Right kidney (tissue), 1 donor: Measurements from ENCODE around the gene YWHAE.
"Not testable (repeated sequence)": the region's sequence is repeated elsewhere in the genome, so short reads cannot be mapped to it uniquely, and the experiment has no call there.

Source experiments
- DNase-seq: peaks from one replicate; pipeline ENCODE4 v3.0.0-alpha.2; 2016

The YWHAE gene

DNA sequence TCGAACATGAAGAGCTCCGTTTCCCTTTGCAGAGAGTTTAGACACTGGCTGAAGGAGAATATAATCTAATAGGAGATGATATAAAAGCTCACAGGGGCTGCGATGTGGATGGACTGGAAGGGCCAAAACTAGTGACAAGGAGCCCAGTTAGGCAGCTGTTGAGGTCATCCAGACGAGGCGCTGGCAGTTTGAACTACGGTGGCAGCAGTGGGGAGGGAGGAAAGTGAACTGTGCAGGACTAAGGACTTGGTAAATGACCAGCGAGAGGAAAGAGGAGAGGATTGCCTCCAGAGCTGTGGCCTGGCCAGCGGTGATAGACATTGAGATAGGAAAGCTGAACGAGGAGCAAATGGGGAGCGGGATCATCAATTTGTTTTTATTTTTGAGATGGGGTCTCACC, 14.6 kb upstream of the YWHAE start:
- DNase-seq = no peak

DNA sequence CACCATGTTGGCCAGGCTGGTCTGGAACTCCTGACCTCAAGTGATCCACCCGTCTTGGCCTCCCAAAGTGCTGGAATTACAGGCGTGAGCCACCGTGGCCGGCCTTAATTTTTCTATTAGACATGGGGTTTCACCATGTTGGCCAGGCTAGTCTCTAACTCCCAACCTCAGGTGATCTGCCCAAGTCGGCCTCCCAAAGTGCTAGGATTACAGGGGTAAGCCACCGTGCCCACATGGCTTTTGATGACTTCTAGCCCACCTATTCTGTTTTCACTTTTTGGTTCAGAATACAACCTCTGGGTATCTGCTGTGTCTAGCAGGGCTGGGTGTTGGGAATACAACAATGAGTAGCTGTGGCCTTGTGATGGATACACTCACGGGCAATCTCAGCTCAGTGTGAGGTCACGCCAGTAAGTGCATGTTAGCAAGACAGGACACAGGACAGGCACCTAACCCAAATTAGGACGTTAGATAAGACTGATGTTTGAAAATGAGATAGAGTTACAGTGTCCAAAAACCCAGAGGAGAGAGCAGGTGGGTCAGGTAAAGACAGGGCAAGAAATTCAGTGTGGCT, 14.1 kb upstream of the YWHAE start:
- DNase-seq = no peak

DNA sequence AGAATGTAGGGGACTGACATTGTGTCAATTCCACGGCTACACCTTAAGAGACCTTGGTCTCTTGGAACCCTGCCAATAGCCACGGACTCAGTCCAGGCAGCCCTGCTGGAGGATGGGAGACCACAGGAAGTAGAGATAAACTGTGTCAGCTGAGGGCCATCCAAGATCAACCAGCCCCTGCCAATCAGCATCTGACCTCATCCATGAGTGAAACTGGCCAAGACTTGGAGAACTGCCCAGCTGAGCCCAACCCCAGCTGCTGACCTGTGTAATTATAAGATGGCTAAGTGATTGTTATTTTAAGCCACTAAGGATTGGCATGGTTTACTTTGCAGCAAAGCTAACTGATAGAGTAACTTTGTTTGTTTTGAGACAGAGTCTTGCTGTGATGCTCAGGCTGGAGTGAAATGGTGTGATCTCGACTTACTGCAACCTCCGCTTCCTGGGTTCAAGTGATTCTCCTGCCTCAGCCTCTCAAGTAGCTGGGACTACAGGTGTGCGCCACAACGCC, 13.3 kb upstream of the YWHAE start:
- DNase-seq = no peak

DNA sequence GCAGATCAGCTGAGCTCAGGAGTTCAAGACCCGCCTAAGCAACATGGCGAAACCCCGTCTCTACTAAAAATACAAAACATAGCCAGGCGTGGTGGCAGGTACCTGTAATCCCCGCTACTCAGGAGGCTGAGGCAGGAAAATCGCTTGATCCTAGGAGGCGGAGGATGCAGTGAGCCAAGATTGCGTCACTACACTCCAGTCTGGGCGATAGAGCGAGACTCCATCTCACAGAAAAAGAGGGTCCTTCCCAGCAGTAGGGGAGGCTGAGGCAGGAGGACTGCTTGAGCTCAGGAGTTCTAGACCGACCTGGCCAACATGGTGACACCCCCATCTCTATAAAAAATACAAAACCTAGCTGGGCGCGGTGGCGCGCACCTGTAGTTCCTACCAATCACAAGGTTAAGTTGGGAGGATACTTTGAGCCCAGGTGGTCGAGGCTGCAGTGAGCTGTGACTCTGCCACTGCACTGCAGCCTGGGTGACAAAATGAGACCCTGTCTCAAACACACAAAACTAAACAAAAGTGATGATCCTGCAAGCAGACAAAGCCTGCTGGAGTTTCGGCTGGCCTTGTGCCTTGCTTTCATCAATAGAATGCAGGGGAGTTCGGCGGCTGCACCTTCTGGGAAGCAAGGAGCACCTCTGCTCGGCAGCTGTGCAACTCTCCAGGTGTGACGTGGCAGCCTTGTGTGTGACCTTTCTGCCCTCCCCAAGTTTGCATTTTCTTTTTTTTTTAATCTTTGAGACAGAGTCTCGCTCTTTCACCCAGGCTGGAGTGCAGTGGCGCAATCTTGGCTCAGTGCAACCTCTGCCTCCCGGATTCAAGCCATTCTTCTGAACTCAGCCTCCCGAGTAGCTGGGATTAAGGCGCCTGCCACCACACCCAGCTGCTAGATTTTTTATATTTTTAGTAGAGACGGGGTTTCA, 12.4 kb upstream of the YWHAE start:
- DNase-seq = no peak

DNA sequence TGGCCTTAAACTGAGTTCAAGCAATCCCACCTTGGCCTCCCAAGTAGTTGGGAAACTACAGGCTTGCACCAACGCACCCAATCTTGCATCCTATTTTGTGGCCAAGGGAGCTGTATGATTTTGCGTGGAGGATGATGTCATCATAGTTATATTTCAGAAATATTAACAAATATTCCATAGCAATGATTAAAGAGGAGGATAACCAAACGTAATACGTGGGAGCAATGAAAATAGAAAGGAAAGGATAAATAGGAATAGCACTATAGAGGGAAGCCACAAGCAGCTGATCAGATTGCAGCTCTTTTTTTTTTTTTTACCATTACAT, 2.2 kb upstream of the YWHAE start:
- DNase-seq = no peak

DNA sequence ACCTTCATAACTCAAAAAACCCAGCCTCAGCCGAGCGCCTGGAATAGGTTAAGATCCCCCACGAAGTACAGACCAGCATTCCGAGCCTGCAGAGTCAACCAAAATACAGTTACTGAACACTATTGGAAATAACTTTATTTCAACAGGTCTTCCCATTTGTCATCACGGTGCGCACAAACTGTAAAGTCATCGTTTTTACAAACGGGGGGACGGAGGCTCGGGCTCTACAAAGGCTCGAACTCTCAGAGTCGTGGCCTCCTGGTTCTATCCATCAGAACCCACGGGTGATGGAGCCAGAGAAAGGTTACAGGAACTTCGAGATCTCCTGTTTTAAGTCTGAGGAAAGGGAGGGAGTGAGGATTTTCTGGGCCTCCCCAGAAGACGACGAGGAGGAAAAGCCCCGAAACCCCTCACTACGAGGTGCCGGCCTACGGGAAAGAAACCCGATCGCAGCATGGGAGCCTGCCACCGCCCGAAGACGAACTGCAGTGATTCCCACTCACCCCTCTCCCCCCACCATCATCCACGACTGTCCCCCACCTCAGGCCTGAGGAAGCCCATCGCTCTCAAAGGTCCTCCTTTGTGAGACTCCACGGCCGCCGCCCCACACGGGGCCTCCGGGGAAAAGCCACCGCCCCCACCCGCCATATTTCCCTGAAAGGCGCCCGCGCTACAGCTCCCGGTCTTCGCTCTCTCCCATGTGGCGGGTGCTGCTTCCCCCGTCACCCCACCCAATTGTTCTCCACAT, 917 bp downstream of the YWHAE start:
- DNase-seq = no peak

DNA sequence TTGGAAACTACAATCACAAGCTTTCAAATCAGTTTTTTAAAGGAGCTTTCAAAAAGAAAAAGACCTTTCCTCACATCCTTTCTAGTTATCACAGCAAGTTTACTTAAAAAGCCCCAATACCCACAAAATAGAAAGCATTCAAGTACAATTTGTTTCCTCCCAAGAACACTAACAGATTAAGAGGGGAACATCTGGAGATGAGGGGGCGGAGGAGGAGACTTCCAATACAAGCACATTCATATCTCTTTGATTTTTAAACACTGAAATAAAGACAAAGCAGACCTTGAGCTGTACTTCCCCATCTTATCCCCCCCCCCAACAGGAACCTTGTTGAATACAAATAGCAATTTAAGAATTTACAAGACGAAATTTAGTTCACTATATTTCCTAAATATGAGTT, 2.0 kb downstream of the YWHAE start:
- no peak for DNase-seq

DNA sequence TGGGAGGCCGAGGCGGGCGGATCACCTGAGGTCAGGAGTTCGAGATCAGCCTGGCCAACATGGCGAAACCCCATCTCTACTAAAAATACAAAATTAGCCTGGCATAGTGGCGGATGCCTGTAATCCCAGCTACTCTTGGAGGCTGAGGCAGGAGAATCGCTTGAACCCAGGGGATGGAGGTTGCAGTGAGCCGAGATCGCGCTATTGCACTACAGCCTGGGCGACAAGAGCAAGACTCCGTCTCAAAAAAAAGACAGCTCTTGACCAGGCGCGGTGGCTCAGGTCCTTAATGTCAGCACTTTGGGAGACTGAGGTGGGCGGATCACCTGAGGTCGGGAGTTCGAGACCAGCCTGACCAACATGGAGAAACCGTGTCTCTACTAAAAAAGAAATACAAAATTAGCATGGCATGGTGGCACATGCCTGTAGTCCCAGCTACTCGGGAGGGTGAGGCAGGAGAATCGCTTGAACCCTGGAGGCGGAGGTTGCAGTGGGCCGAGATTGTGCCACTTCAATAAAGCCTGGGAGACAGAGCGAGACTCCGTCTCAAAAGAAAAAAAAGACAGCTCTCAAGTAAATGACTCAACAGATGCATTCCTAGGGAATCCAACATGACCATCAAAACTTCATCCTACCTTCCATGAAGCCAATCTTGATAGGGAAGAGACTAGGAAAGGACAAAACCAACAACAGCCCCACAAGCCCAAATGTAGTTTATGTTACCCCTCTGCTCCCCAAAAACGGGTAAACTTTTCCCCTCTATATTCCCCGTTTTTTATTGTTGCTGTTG, 4.0 kb downstream of the YWHAE start:
- DNase-seq = not testable (repeated sequence)

DNA sequence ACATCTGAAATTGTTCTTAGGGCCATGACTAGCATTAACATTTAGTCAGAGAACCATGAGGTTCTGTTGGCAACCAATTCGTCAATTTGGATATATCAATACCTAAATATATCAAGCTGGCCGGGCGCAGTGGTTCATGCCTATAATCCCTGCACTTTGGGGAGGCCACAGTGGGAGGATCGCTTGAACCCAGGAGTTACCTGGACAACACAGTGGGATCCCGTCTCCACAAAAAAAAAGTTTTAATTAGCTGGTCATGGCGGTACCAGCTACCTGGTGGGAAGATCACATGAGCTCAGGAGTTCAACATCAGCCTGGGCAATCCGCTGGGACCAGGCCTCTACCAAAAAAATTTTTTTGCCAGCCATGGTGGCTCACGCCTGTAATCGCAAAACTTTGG, 8.4 kb downstream of the YWHAE start:
- no peak for DNase-seq

DNA sequence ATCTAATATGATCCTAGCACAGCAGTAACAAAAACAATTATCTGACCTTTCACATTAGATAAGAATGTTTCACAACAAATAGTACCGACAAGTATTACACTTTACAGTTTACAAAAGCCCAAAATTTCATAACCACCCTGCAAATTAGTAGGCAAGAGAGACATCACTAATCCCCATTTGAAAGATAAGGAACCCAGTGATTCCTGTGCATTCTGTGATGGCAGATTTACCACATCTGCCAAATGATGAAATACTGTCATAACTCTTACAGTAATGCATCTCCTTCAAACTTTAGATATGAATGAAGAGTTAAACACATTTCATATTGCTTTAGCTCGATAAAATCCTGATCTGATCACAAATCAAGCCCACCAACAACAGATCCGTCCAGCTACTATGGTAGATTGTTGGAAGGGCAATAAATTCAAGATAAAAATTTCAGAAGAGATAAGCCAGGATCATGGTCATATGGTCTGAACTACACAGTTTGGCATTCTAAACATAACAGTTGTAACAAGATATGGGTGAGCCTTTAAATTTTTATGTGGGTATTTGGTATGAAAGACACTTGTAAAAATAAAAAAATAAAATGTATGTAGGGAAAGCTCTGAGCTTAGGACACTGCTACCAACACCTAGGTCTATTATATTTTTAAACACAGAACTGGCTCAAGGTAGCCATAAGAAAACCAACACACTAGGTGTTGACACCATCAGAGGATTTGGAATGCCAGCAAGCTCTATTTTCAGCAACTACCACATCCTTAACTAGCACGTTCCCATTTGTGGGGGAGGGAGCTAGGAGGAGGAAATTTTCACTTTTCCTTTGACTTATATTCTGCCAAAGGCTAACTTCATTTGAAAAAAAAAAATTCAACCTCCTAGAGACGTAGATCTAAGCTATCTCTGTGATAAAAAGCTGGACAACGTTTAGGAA, 9.3 kb downstream of the YWHAE start:
- DNase-seq = no peak

DNA sequence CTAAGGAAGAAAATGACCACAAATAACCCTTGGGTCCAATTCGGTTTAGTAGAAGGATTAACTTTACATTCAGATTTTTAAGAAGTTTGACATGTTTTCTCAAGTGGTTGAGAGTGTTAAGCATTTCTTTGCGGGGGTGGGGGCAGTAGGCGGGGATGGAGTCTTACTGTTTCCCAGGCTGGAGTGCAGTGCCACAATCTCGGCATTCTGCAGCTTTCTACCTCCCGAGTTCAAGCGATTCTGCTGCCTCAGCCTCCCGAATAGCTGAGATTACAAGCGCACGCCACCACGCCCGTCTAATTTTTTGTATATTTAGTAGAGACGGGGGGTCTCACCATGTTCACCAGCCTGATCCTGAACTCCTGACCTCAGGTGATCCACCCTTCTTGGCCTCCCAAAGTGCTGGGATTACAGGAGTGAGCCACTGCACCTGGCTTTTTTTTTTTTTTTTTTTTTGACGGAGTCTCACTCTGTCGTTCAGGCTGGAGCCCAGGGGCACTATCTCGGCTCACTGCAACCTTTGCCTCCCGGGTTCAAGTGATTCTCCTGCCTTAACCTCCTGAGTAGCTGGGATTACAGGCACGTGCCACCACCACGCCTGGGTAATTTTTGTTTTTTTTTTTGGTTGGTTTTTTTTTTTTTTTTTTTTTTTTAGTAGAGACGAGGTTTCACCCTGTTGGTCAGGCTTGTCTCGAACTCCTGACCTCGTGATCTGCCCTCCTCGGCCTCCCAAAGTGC, 12.4 kb downstream of the YWHAE start:
- DNase-seq = not testable (repeated sequence)

DNA sequence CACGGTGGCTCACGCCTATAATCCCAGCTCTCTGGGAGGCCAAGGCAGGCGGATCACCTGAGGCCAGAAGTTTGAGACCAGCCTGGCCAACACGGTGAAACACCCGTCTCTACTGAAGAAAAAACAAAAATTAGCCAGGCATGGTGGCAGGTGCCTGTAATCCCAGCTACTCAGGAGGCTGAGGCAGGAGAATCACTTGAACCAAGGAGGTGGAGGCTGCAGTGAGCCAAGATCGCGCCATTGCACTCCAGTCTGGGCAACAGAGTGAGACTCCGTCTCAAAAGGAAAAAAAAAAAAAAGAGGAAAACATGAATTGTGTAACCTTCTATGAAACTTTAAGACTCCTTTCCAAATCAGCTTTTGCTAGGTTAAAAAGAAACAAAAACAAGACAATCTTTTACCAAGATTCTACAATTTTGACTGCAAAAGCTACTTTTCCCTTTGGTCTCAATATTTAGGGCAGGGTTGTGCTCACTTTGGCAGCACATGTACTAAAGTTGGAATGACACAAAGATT, 13.3 kb downstream of the YWHAE start:
- DNase-seq = not testable (repeated sequence)

DNA sequence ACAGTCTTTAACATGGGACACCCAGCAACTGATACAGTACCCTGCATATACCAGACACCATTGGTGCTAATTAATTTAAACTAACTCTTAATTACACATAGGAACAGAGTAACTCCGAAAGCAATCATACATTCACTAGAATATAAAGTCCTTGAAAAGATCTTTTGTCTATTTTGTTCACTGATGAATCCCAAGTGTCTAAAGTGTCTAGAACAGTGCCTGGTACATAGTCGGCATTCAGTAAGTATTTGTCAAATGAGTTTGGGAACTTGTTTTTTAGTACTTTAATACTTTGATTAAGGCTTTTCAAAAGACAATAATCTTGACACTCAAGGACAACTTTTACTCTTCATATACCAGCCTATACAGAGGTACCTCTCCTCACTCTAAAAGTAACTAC, 13.8 kb downstream of the YWHAE start:
- DNase-seq = no peak

DNA sequence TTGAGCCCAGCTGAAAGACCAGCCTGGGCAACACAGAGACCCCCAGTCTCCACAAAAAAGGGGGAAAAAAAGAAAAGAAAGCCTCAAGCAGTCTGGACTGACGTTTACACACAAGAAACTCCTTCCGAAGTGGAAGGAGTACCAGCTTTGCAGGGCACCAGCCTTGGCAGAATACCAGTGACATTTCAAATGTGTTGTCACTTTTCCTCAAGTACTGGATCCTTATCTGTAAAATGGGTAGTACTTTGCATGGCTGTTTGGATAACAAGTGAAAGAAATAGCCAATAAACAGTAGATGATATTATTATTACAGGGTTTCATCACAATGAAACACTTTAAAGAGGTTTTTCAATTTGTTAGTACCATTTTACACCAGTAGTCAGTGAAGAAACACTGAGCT, 14.2 kb downstream of the YWHAE start:
- DNase-seq = no peak

DNA sequence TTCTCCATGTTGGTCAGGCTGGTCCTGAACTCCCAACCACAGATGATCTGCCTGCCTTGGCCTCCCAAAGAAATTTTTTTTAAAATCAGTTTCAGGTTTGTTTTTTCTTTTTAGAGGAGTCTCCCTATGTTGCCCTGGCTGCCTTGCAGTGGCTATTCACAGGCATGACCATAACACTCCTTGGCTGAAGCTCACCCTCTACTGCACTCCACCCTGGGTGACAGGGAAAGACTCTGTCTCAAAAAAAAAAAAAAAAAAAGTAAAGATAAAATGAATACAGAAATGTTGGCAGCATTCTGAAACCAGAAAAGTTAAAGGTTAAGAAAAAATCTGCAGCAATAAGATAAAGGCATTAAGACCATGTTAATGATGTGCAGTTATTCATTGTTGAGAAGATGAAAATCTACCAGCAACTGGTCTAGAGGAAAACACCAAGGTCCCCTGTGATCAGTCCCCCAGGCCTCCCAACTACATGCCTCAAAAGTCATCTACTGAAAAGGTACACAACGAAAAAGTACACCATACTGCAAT, 15.1 kb downstream of the YWHAE start:
- DNase-seq = no peak

DNA sequence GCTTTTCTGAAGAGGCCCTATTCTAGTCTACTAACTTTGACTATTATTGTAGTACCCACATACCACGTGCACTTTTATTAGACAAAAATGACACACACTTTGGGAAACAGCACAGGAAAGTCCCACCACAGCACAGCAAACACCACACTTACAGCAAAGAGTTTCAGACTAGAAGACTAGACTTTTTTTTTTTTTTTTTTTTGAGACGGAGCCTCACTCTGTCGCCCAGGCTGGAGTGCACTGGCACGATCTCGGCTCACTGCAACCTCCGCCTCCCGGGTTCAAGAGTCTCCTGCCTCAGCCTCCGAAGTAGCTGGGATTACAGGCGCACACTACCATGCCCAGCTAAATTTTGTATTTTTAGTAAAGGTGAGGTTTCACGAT, 20.1 kb downstream of the YWHAE start:
- DNase-seq = no peak

DNA sequence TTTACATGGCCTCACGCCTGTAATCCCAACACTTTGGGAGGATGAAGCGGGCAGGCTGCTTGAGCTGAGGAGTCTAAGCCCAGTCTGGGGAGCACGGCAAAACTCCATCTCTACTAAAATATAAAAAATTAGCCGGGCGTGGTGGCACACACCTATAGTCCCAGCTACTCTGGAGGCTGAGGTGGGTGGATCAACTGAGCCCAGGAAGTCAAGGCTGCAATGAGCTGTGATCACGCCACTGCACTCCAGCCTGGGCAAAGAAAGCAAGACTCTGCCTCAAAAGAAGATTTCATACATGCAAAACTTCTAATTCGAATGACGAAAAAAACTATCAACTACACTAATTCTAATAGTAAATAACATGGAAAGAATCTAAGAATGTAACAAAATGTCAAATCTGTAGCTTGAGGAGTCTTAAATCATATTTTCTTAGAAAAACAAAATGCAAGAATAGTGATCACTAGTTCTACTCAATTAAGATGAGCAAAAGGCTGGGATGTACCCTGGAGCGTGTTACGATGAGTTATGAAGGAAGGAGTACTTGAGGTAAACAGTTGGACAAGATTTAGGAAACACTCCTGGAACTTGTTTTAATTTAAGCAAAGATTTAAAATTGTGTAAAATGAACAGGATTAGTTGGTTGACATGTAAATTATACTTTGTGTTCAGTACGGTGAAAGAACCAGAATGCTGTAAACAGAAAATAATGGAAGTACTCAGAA, 20.7 kb downstream of the YWHAE start:
- DNase-seq = no peak

DNA sequence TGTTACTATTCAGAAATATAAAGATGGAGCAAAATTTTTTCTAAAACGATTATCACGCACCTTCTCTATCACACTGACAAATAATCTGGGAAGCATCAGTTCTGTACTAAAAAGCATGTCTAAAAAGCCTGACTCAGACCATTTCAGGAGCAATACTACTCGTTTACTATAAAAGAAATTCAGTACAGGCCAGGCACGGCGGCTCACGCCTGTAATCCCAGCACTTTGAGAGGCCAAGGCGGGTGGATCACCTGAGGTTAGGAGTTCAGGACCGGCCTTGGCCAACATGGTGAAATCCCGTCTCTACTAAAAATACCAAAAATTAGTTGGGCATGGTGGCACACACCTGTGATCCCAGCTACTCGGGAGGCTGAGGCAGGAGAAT, 21.6 kb downstream of the YWHAE start:
- DNase-seq = not testable (repeated sequence)

DNA sequence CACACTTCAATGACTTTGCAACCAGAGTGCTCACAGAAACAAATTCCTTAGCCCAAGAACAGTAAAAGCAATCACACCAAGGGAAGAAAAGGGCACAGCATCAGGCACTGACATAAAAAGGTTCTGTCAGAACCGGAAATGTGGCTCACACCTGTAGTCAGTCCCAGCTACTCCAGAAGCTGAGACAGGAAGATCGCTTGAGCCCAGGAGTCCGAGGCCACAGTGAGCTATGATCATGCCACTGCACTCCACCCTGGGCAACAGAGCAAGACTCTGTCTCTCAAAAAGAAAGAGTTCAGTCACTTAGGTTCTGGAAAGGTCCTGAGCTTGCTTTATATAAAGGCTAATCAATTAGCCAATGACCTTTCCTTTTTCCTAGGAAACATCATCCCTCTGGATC, 22.7 kb downstream of the YWHAE start:
- DNase-seq = no peak
